Measurements from ENCODE around the gene GET4. TPM values are rescaled to one million over a fixed set of nuclear protein-coding genes. Genes with fewer than 3 reads are reported as not detected.
"Not testable (repeated sequence)": the region's sequence is repeated elsewhere in the genome, so short reads cannot be mapped to it uniquely, and the experiment has no call there.

The GET4 gene
- total and polyA plus RNA-seq, 10 of the 15 experiments (the other 5 are each of a cell fraction or from before 2014, with no cell fraction given), result 0.66 to 73.8 (median 34.0) TPM

GRCh38 chr7:847728-848127 lies 28.6 kb upstream of the GET4 start:
- SMC1A ChIA-PET (ENCODE audit: uncharacterized antibody, unreplicated experiment), result interaction anchor here (1.0 kb wide), 1 partner anchor 30 kb away, joined by 4 read pairs; no protein-coding TSS in a partner anchor
- H3K9ac ChIP-seq (ENCODE audit: control insufficient read depth, insufficient read depth, low read length); RAD21 ChIA-PET (ENCODE audit: unreplicated experiment); H2AFZ ChIP-seq (ENCODE audit: control insufficient read depth, low read depth, low read length); H3K9me3 ChIP-seq (replicated peaks; ENCODE audit: control insufficient read depth, insufficient read depth, low read length); H3K27me3 ChIP-seq (replicated peaks in 1 of 2; ENCODE audit: control insufficient read depth in 2 of 2, insufficient read depth in 2 of 2, low read length in 1 of 2); H3K79me2 ChIP-seq (ENCODE audit: control insufficient read depth, insufficient read depth, low read length); H3K4me3 ChIP-seq; intact Hi-C loops (cut with micrococcal nuclease; ENCODE audit: unreplicated experiment); BruUV-seq (replicated peaks); H3K27ac ChIP-seq (ENCODE audit: control insufficient read depth, insufficient read depth); in situ Hi-C loops (cut with MboI); H3K4me2 ChIP-seq (ENCODE audit: control insufficient read depth, insufficient read depth); FAIRE-seq; H4K20me1 ChIP-seq (ENCODE audit: control insufficient read depth, insufficient read depth); ATAC-seq; CTCF ChIA-PET; H3K4me1 ChIP-seq (ENCODE audit: control insufficient read depth, insufficient read depth, low read length); POLR2A ChIA-PET; DNase-seq (ENCODE audit: low read depth, low spot score): not testable (repeated sequence)
- TF ChIP-seq NFIC (IDR thresholded peaks at IDR 0.05; ENCODE audit: low read depth, low read length), result 0 out of 2 replicates have a peak, but pooled peaks have one; percentile 37
- WGBS (ENCODE audit: insufficient coverage, insufficient replicate concordance, low lambda C conversion rate, missing lambda C conversion rate), result 14% methylated on average over 16 of the region's 28 CpGs
- peaks cover 16 to 23% of the 10 kb centered on the region in 2 experiments; a peak in 3 of 4 replicates for H3K36me3 ChIP-seq (ENCODE audit: control insufficient read depth in 2 of 2, insufficient read depth in 2 of 2, low read length in 1 of 2)

DNA sequence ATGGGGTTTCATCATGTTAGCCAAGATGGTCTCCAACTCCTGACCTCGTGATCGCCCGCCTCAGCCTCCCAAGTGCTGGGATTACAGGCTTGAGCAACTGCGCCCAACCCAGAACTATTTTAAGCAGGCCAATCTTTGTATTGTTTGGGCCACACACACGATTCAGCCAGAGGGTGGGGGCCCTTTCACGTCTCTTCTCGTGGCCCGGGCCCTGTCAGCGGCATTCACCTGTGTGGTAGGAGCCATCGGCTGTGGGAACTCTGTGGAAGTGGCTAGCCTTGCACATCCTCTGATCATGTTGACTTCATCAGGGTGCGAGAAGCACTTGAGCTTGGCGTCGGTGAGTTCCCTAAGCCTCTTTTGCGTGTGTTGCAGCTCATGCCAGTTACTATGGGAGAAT lies 27.2 kb upstream of the GET4 start:
- H3K4me1 ChIP-seq (ENCODE audit: control insufficient read depth, insufficient read depth, low read length), result no peaks in the 10 kb centered on the region
- FAIRE-seq, result no peak
- peaks cover 16 to 30% of the 10 kb centered on the region in 2 experiments; a peak in 3 of 4 replicates for H3K36me3 ChIP-seq (ENCODE audit: control insufficient read depth in 2 of 2, insufficient read depth in 2 of 2, low read length in 1 of 2)
- no peak for DNase-seq (ENCODE audit: low read depth, low spot score)
- no peaks in the 10 kb centered on the region for H3K27me3 ChIP-seq (replicated peaks in 1 of 2; ENCODE audit: control insufficient read depth in 2 of 2, insufficient read depth in 2 of 2, low read length in 1 of 2)
- BruUV-seq (replicated peaks), result no TSS peak
- H3K4me3 ChIP-seq, result no peak overlapping the region
- no peak overlapping the region for H3K27ac ChIP-seq (ENCODE audit: control insufficient read depth, insufficient read depth)
- no peaks in the 10 kb centered on the region for H4K20me1 ChIP-seq (ENCODE audit: control insufficient read depth, insufficient read depth)
- RAD21 ChIA-PET (ENCODE audit: unreplicated experiment), result no interaction called here
- H2AFZ ChIP-seq (ENCODE audit: control insufficient read depth, low read depth, low read length), result no peak overlapping the region
- H3K9ac ChIP-seq (ENCODE audit: control insufficient read depth, insufficient read depth, low read length), result no peak overlapping the region
- intact Hi-C loops (cut with micrococcal nuclease; ENCODE audit: unreplicated experiment), result no loop called here
- no peak overlapping the region for H3K4me2 ChIP-seq (ENCODE audit: control insufficient read depth, insufficient read depth)
- no peaks in the 10 kb centered on the region for H3K79me2 ChIP-seq (ENCODE audit: control insufficient read depth, insufficient read depth, low read length)
- POLR2A ChIA-PET, result no interaction called here
- WGBS (ENCODE audit: insufficient coverage, insufficient replicate concordance, low lambda C conversion rate, missing lambda C conversion rate), result 97% methylated on average over 14 of the region's 14 CpGs
- CTCF ChIA-PET, result no interaction called here
- H3K9me3 ChIP-seq (replicated peaks; ENCODE audit: control insufficient read depth, insufficient read depth, low read length), result no peaks in the 10 kb centered on the region; the same call in 2 of the 3 replicates
- ATAC-seq, result no peak
- SMC1A ChIA-PET (ENCODE audit: uncharacterized antibody, unreplicated experiment), result no interaction called here
- in situ Hi-C loops (cut with MboI), result no loop called here
- TF ChIP-seq SREBF2 (IDR thresholded peaks at IDR 0.05; ENCODE audit: low read length) (no peak), SMC3 (IDR thresholded peaks at IDR 0.05; ENCODE audit: borderline replicate concordance, low read length) (no peak), TAF1 (IDR thresholded peaks at IDR 0.05; ENCODE audit: borderline replicate concordance, low read depth, low read length) (no peak), RUNX3 (IDR thresholded peaks at IDR 0.05; ENCODE audit: low read length) (no peak), TARDBP (IDR thresholded peaks at IDR 0.05; ENCODE audit: borderline replicate concordance) (no peak), GABPA (IDR thresholded peaks at IDR 0.05; ENCODE audit: low read depth) (no peak), WRNIP1 (IDR thresholded peaks at IDR 0.05; ENCODE audit: borderline replicate concordance, low read depth, low read length) (no peak), JUND (IDR thresholded peaks at IDR 0.05; ENCODE audit: low read depth, low read length) (no peak)
- TF ChIP-seq, protein P1, sequence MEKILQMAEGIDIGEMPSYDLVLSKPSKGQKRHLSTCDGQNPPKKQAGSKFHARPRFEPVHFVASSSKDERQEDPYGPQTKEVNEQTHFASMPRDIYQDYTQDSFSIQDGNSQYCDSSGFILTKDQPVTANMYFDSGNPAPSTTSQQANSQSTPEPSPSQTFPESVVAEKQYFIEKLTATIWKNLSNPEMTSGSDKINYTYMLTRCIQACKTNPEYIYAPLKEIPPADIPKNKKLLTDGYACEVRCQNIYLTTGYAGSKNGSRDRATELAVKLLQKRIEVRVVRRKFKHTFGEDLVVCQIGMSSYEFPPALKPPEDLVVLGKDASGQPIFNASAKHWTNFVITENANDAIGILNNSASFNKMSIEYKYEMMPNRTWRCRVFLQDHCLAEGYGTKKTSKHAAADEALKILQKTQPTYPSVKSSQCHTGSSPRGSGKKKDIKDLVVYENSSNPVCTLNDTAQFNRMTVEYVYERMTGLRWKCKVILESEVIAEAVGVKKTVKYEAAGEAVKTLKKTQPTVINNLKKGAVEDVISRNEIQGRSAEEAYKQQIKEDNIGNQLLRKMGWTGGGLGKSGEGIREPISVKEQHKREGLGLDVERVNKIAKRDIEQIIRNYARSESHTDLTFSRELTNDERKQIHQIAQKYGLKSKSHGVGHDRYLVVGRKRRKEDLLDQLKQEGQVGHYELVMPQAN (conservative IDR thresholded peaks at IDR 0.05), result no peak
- TF ChIP-seq, protein P2, sequence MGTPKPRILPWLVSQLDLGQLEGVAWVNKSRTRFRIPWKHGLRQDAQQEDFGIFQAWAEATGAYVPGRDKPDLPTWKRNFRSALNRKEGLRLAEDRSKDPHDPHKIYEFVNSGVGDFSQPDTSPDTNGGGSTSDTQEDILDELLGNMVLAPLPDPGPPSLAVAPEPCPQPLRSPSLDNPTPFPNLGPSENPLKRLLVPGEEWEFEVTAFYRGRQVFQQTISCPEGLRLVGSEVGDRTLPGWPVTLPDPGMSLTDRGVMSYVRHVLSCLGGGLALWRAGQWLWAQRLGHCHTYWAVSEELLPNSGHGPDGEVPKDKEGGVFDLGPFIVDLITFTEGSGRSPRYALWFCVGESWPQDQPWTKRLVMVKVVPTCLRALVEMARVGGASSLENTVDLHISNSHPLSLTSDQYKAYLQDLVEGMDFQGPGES (IDR thresholded peaks at IDR 0.05), result no peak
- TF ChIP-seq, protein P3, sequence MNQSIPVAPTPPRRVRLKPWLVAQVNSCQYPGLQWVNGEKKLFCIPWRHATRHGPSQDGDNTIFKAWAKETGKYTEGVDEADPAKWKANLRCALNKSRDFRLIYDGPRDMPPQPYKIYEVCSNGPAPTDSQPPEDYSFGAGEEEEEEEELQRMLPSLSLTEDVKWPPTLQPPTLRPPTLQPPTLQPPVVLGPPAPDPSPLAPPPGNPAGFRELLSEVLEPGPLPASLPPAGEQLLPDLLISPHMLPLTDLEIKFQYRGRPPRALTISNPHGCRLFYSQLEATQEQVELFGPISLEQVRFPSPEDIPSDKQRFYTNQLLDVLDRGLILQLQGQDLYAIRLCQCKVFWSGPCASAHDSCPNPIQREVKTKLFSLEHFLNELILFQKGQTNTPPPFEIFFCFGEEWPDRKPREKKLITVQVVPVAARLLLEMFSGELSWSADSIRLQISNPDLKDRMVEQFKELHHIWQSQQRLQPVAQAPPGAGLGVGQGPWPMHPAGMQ (IDR thresholded peaks at IDR 0.05; ENCODE audit: borderline replicate concordance), result no peak
